Activated CD8-positive, alpha-beta memory T cell treated with anti-CD3 and anti-CD28 coated beads for 48 hours (primary cell): Measurements from ENCODE around the gene FAM76B.

ENCODE experiments used
- DNase-seq, 3 experiments: peaks; one replicate each; pipeline ENCODE4 v3.0.0-alpha.2; 2020; ENCODE audit warnings: low read depth in 2 of 3, low spot score in 2 of 3

FAM76B gene

GRCh38 chr11:95734009-95734572 lies 55.5 kb downstream of the FAM76B start:
- DNase-seq, result no peak

- no peak for DNase-seq
Observed at GRCh38 chr11:95732930-95733602, 56.5 kb downstream of the FAM76B start.

DNA sequence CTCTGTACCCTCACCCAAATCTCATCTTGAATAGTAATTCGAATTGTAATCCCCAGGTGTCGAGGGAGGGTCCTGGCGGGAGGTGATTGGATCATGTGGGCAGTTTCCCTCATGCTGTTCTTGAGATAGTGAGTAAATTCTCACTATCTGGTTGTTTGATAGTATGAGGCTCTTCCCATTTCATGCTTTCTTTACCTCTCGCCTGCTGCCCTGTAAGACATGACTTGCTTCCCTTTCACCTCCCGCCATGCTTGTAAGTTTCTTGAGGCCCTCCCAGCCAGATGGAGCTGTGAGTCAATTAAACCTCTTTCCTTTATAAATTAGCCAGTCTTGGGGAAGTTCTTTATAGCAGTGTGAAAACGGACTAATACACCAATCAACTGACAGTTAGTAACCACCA lies 60.1 kb downstream of the FAM76B start:
- DNase-seq, result no peak

DNA sequence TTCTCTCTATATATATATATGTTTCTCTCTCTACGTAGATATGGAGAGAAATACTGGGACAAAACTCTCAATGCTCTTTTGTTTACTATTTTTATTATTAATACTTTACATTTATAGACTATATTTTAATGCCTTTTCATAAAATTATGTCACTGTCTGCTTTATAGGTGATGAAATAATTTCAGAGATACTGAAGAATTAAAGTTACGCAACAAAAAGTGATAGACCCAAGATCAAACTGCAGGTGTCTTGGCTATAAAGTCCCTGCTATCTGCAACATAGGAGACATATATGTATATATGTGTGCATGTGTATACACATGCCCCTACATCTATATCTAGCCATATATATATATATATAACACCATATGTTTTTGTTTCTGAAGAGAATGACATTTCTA lies 60.8 kb downstream of the FAM76B start:
- DNase-seq, result no peak

DNA sequence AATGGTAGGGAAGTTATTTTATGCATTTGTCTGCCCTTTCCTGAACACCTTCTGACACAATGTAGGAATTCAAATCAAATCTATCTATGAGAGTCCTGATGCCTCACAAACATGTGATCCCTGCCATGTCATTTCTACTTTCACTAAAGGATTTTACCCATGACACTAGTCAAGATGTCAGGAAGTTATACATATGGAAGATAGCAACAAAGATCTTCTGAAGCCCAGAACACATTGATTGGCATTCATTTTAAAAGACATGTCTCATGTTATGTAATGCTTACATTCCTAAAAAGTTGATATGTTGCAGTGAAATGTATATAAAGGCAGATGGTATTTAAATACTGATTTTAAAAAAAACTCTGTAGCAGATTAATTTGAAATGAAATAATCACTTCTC lies 61.5 kb downstream of the FAM76B start:
- DNase-seq, result no peak

DNA sequence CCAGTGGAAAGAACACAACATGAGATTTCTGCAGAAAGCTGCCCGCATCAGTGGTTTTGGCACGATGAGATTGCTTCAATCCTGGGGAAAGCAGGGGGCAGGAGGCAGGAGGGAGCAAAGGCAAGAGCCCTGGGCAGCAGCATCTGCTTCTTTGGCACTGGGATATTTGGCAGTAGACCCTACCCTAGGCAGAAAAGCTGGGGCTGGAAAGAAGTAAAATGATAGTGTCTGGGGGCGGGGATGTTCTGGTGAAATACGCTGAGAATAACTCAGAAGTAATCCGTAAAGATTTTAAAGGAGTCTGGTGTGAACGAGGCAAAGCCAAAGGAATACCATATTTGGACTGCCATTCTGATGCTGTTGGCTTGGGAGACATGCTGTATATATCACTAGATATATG lies 62.0 kb downstream of the FAM76B start:
- no peak for DNase-seq

GRCh38 chr11:95727111-95727510 lies 62.5 kb downstream of the FAM76B start:
- no peak for DNase-seq

DNA sequence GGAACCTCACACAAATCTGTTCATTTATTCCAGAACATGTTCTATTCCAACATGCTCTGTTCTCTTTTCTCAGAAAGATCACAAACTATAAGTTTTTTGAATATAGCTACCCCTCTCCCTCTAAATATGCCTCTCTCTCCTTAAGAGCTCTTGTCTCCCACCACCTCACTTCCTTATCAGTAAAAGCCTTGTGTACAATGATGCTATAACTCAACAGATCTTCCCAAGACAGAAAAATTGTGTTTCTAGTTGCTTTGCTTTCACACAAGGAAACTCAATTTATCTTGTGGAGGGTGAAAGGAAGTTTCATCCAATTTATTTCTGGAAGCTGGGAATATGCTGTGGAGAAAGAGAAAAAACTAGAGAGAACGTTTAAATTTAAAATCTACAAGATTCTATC lies 64.4 kb downstream of the FAM76B start:
- no peak for DNase-seq

GRCh38 chr11:95723361-95723942 lies 66.1 kb downstream of the FAM76B start:
- DNase-seq, result no peak

GRCh38 chr11:95720195-95720594 lies 69.4 kb downstream of the FAM76B start:
- DNase-seq, result no peak
